HG02642 (cell line): ENCODE measurements around the gene ZDHHC13.

Source experiments
- ATAC-seq: cut with Tn5 transposase; IDR thresholded peaks from one replicate; pipeline ENCODE4 v1.9.1; 2021; ENCODE audit warnings: mild to moderate bottlenecking; ENCODE audit not compliant: unreplicated experiment, poor library complexity

Gene ZDHHC13

DNA sequence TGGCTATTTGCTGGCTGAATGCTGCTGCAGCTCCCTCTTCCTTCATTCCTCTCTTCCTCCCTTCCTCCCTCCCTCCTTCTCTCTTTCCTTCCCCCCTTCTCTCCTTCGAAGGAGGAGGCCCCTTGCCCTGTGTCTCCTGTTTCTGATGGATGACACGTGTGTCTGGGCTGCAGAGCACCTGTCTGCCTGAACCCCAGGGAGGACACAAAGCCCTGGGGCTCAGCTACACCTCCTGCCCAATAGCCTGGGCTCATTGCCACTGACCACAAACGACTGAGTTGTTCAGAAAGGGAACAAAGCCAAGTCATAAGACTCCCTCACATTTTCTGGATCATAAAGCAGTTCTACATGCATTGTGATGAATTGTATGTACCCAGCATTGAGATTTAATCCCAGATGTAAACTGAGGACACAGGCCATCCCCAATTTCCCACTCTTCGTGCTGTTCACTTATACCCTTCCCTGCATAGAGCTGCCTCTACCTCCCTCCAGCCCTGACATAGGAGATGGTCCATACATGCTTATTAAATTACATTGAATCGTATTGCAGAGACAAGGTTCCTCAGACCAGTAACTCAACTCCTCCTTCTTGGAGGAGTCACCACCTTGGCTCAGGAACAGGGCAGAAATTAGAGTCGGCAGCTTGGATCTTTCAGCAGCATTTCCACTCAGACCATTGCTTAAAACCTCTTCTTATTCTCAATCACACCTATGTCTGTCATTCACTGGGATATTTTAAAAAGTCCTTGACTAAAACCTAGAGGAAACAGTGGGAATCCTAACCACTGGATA, 83.6 kb downstream of the ZDHHC13 start:
- ATAC-seq, result no peak

DNA sequence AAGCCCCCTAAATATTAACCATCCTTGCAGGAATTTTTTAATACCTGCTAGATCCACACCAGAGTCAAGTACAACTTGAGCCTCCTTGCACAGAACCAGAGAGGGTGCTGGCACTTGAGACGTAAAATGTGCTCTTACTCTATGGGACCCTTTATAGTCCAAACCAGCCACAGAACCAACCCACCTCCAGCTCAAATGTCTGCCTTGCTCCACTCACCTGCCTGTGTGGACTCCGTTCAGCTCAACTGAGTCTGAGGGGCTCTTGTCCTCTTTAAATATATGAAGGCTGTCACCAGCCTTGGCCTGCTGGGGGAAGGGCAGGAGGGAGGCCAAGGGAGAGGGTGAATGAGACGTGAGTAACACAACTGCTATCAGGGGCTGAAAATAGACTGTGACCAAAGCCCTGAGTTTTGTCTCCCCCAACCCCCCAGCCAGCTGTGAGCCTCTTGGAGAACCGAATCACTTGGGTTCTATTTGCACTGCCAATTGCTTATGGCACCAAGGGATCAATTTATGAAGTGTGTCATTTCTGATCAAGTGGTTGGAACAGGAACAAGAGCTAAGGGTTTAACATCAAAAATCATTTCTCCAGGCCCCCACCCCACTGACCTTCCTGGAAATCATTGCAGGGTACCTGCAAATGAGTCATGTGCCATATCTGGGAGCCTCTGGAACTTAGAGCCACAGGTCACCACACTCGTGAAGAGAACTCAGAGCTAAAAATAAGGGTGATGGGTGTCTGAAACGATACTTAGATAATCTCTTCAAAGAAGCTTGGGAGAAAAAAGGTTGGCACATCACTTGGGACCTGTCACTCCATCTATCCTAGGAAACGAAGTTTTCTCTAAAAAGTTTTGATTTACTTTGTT, 85.0 kb downstream of the ZDHHC13 start, which contains the start of gene CSRP3:
CSRP3 (minus strand) TSS at position 247 of the 869 bp plus-strand sequence. CDS start 9,535 bp downstream, outside the sequence.
- no peak for ATAC-seq

DNA sequence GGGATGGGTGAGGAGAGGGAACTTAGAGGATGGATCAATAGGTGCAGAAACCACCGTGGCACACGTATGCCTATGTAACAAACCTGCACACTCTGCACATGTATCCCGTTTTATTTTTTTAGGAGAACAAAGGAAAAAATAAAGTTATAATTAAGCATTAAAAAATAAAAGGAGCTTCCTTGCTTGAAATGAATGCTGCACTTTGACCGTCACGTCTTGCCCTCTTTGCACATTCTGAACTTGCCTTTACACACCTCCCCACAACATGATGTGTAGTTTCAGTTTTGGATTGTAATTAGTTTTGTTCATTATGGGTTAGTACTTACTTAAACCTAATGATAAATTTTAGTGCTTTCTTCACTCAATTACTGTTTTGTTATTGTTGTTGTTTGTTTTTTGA, 87.9 kb downstream of the ZDHHC13 start:
- ATAC-seq, result no peak

DNA sequence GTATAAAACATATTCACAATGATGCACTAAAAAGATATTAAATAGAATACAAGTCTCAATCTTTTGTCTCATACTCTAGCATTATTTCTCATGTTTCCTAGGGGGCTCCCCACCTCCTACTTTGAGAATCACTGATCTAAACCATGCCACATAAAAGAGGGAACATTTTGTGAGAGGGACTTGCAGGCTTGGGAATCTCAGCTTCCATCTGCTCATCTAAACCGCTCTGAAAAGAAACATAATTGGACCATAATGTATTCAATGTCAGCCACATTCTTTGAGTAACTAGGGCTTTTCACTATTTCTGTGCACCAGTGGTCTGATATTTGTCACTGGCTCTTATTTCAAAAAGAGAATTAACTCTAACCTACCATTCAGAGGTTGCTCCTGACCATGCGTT, 91.2 kb downstream of the ZDHHC13 start:
- no peak for ATAC-seq

DNA sequence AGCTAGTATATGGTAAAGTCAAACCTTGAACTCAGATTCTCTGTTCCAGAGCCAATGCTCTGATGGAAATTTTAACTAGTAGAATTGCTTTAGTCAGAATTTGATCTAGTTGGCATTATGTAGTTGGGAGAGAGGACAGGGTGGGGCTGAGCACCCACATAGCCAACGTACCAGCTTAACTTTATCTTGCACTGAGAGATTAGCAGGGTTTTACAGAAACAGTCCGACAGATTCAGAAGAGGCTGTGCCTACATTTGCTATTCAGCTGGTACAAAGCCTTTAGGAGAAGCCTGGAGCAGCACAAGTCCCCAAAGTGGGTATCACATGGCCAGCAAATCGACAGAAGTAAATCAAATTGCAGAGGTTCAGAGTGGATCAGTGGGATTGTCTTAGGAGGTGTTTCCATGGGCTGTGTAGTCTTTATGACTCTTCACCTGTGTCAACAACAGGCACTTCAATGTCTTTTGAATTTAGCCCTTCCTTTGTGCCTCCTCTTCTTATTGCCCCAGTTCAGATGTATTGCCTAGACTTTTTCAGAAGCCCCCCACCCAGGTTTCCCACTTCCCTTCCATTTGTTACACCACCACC, 92.1 kb downstream of the ZDHHC13 start:
- ATAC-seq, result no peak

DNA sequence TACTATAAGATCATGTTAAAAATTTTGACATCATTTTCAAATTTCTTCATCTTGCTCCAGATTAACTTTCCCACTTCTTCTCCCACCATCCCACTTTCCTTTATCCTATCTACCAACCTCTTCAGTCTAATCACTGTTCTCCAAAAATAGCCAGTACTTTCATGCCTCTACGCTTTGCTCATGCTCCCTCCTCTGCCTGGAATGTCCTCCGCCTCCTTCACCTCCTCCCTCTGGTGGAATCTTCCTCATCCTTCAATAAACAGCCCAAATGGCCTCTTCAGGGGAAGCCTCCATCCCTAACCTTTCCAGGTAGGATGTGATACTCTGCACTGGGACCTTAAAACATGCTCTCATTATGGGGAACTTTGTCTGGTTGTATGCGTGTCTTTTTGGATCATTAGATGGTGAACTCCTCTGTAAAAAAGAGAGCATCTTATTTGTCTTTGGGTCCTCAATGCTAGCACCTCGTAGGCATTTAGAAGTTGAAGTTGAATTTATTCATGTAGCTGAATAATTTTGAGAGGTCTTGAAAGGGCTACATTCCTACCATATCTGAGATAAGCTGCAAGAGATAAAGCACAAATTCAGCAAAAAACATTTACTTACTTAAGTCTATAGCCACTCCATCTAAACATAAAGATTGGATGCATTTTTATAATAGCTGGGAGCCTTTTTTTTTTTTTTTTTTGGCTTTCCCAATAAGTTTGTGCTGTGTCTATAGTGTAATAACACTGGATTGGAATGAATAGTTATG, 92.8 kb downstream of the ZDHHC13 start:
- no peak for ATAC-seq

DNA sequence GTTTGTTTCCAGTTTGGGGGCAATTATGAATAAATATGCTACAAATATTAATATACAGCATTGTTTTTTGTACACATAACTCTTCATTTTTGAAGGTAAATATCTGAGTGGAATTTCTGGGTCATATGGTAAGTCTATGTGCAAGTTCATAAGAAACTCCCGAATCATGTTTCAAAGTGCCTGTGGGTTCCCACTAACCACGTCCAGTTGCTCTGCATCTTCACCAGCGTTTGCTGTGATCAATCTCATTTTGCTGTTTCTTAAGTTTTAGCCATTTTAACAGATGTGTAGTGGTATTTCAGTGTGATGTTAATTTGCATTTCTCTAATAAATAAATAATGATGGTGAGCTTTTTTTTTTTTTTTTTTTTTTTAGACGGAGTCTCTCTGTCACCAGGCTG, 99.1 kb downstream of the ZDHHC13 start:
- no peak for ATAC-seq

DNA sequence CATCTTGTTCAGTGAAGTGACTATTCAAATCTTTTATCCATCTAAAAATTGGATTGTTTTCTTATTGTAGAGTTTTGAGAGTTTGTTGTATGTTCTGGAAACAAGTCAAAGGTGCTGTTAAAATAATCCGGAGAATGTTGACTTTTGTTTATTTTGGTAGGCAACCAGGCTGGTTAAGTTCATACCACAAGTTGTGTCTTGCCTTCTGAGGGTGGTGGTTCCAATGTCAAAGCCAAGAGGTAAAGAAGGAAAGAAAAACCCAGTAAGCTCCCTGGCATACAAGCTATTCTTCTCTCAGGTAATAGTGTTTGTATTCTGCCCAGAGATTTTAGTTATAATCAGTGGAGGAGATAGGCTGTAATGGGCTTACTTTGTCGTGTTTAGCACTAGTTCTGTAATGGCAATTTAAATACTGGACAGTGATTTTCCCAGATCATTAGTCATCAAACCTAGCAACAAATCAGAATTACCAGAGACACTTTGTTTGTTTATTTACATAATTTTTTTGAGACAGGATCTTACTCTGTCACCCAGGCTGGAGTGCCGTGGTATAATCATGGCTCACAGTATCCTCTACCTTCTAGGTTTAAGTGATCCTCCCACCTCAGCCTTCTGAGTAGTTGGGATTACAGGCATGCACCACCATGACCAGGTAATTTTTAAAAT, 99.9 kb downstream of the ZDHHC13 start:
- no peak for ATAC-seq

DNA sequence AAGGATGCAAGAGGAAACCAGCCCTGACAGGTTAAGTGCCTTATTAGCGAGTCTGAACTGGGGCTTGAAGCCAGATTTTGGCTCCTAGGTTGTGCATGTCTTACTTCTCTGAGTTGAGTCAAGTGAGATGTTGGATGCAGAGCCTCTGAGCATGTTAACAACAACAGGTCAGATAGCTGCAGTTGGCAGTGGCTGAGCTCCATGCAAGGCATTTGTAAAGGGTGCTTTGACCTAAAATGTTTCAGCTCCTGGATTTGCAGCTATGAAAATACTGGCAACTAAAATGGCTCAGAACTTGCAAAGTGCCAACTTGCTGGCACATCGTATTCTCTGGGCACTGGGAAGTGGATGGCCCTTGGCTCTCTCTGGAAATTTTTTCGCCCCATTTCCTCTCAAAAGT, 101.2 kb downstream of the ZDHHC13 start:
- ATAC-seq, result no peak

DNA sequence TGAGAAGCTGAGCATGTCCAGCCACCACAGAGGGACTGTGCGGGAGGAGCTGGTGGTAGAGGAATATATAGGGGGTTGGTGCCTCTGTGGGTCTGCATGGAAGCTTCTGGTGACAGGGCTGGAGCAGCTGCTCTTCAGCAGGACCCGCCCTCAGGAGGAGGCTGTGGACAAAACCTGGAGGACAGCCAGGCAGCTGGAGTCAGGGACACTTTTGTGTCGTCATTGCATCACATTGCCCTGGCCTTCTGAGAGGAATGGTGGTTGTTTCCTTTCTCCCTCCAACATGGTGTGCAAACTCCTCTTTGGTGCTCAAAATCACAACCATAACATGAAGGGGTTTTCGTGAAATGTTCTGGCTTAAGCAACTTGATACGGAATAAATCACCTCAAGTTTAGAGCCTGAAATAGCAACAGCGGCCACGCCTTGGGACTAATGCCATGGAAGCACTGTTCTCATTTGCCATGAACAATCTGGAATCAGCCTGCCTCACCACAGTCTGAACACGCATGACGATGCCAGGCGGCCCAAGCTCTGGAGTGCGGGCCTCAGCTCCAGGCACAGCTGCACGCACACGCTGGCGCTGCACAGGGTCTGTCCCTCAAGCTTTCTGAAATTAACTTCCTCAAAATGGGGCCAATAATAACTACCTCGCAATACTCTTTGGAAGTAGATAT, 102.0 kb downstream of the ZDHHC13 start:
- no peak for ATAC-seq

DNA sequence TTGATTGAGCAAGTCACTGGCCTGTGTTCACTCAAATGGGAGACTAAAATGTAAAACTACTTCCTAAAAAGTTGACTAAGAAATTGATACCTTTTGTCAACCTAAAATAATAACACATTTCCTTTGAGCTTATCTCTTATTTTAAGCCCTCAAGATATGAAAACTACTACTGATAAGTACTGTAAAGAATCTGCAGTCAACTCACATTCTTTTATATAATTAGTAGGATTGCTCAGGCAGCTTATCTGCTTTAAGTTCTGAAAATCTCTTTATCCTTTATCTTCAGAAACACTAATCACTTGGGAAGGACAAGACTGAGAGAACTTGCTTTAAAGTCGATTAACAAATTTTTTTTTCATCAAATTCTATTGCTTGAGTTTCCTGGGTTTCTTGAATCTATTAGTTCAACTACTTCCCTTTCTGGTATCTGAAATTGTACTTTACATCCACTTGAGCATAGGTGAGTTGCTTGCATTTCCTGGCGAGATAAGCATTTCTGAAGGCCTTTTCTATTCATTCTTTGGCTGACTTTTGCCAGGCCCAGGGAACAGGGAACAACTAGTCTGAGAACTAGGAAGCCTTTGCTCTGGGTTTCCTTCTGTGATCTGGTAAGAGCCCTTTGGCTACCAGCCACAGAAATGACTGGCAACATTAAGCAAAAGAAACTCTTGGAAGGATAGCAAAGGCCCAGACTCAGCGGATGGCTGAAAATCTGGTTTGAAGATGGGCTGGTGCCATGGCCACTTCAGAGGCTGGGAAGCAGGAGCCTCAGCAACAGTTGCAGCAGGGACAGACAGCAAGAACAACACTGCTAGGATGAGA, 104.1 kb downstream of the ZDHHC13 start:
- ATAC-seq, result no peak

DNA sequence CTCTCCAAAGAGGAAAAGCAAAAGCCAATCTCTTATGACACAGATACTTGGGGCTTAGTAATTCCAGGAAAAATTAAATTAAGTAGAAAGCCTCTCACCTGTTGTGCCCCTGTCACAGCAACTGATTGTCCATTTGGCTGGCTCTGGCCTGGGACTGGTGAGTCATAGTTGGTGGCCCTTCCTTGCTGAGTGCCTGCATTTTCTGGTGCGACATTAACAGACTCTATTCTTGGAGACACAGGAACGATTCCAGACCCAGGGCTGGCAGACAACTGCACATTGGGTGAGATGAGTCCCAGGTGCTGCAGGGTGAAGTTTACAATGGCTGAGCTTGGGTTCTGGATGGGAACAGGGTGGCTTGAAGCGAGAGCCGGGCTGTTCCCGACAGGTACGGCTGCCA, 108.2 kb downstream of the ZDHHC13 start:
- no peak for ATAC-seq

DNA sequence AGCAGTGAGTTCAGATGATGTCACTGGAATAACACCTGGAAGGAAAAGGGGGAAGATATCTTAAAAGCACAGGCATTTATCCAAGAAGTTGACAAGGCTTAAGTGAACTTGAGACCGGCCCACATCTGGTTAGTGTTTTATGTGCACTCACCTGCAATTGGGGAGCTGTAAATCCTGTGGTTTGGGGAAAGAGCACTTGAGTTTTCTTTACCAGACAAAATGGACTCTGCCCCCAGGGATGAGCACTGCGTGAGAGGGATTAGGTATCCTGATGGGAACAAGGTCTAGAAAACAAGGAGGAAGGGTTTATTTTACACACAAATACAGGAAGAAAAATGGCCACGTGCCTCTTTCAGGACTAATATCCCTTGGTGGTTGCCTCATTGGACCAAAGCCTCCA, 108.6 kb downstream of the ZDHHC13 start:
- ATAC-seq, result no peak
